Rectal smooth muscle tissue (tissue), 1 donor: ENCODE measurements around the gene IWS1.
A peak's percentile ranks its signal among the peaks of the same experiment; 100 is the strongest.

Experiments used
- H3K27ac ChIP-seq: one replicate; pipeline ENCODE4 v1.7.0; 2013; ENCODE audit warnings: low read depth, low read length, inconsistent platforms
- H3K27me3 ChIP-seq: one replicate; pipeline ENCODE4 v1.7.0; 2013; ENCODE audit warnings: low read length; ENCODE audit not compliant: control insufficient read depth, insufficient read depth
- H3K36me3 ChIP-seq: one replicate; pipeline ENCODE4 v1.7.0; 2013; ENCODE audit warnings: low read length; ENCODE audit not compliant: control insufficient read depth, insufficient read depth
- H3K4me1 ChIP-seq: one replicate; pipeline ENCODE4 v1.7.0; 2013; ENCODE audit warnings: low read length; ENCODE audit not compliant: control insufficient read depth, insufficient read depth
- H3K4me3 ChIP-seq: one replicate; pipeline ENCODE4 v1.7.0; 2013; ENCODE audit warnings: low read length
- H3K9ac ChIP-seq: one replicate; pipeline ENCODE4 v1.7.0; 2013; ENCODE audit warnings: low read length

Gene IWS1

DNA sequence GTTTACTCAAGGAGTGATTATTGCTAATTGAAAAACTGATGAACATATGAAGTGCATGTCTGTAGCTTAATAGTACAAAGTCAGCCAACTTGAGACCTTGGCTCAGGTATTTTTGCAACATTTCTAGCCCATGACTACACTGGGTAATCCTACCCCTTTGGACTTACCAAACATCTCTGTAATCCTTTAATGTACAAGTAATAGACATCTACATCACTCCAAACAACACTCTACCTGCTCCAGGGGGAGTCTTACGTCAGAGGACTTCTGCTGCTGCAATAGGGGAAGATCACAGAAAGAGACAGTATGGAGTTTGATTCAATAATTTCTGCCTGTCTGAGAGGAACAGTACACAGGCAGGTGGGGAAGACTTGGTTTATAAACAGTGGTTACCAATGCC, 54.0 kb downstream of the IWS1 start:
- Histone ChIP-seq H3K27ac (no peak overlapping the region), H3K9ac (no peak overlapping the region), H3K36me3 (peaks cover 3% of the 10 kb centered on the region), H3K4me3 (no peak overlapping the region), H3K27me3 (no peaks in the 10 kb centered on the region), H3K4me1 (no peaks in the 10 kb centered on the region)

DNA sequence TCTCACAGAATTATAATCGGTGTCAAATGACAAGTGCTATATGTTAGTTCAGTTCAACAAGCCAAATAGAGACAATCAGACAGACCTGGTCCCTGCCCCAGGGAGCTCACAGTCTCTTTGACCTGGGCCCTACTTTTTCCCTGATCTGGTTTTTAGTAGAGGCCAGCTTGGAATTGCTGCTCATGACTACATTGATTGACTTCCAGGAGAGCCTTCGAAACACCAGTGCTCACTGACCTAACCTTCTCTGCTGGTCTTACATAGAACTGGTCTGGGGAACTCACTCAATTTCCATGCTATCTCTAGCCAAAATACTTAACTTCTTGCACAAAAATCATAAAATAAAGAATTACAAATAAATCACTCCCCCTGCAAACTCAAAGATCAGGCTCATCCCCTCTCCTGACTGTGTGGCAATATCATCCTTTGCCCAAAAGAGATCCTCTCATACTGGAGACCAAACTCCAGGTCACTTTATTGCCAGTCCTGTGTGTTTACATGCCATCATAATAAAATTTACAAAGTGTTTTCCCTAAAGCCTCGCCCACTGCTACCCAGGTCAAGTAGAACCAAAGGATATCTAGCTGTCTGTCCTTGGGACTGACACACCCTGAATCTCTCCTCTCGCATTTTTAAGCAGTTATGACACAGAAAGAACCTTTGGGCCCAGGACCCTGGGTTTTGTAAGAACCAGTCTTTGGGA, 54.9 kb downstream of the IWS1 start:
- Histone ChIP-seq H3K4me1 (no peaks in the 10 kb centered on the region), H3K27ac (no peak overlapping the region), H3K9ac (no peak overlapping the region), H3K36me3 (peaks cover 3% of the 10 kb centered on the region), H3K4me3 (peak overlapping the region; percentile 3), H3K27me3 (no peaks in the 10 kb centered on the region)

DNA sequence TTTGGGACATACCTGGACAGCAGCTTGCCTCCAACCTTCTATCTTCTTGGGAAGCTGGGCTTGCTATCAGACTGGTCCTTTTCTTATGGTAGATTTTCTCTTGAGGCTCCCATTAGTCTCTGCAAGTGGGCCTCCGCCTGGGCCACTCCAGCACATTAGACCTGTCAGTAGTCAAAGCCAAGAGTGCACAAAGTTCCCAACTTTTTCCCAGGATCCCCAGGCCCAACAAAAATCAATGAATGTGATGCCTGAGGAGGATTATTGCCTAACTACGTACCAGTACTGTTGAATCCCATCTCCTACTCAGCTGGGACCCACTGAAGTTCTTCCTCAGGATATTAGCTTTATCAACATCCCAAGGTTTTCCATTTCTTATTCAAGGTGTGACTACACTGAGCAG, 56.3 kb downstream of the IWS1 start:
- no peaks in the 10 kb centered on the region for H3K4me1 ChIP-seq
- no peak overlapping the region for H3K4me3 ChIP-seq
- no peak overlapping the region for H3K27ac ChIP-seq
- no peak overlapping the region for H3K9ac ChIP-seq
- no peaks in the 10 kb centered on the region for H3K27me3 ChIP-seq
- peaks cover 3% of the 10 kb centered on the region for H3K36me3 ChIP-seq

DNA sequence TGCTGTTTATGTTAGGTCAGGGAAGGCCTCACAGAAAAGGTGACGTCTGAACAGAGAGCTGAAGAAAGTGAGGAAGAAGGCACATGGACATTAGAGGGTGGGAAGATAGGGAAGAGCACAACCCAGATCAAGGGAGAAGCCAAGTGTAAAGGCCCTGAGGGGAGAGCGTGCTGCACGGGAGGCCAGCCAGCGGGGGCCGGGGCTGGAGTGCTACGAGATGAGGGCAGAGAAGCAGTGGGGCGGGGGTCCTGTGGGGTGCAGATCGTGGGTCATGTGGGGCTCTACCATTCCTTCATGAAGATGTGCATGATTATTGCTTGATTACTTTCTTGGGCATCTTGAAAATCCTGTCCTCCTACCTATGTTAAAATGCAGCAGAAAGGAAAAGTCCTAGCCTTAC, 57.2 kb downstream of the IWS1 start:
- Histone ChIP-seq H3K4me1 (no peaks in the 10 kb centered on the region), H3K27me3 (no peaks in the 10 kb centered on the region), H3K9ac (no peak overlapping the region), H3K4me3 (no peak overlapping the region), H3K36me3 (peaks cover 3% of the 10 kb centered on the region), H3K27ac (no peak overlapping the region)

DNA sequence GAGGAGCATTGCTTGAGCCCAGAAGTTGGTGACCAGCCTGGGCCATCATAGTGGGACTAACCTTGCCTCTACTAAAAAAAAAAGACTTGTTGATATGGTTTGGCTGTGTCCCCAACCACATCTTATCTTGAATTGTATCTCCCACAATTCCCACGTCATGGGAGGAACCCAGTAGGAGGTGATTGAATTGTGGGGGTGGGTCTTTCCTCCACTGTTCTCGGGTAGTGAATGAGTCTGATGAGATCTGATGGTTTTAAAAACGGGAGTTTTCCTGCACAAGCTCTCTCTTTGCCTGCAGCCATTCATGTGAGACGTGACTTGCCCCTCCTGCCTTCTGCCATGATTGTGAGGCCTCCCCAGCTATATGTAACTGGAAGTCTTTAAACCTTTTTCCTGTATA, 61.0 kb downstream of the IWS1 start:
- no peaks in the 10 kb centered on the region for H3K4me1 ChIP-seq
- H3K27ac ChIP-seq, result no peak overlapping the region
- H3K4me3 ChIP-seq, result no peak overlapping the region
- H3K27me3 ChIP-seq, result no peaks in the 10 kb centered on the region
- peaks cover 3% of the 10 kb centered on the region for H3K36me3 ChIP-seq
- no peak overlapping the region for H3K9ac ChIP-seq

DNA sequence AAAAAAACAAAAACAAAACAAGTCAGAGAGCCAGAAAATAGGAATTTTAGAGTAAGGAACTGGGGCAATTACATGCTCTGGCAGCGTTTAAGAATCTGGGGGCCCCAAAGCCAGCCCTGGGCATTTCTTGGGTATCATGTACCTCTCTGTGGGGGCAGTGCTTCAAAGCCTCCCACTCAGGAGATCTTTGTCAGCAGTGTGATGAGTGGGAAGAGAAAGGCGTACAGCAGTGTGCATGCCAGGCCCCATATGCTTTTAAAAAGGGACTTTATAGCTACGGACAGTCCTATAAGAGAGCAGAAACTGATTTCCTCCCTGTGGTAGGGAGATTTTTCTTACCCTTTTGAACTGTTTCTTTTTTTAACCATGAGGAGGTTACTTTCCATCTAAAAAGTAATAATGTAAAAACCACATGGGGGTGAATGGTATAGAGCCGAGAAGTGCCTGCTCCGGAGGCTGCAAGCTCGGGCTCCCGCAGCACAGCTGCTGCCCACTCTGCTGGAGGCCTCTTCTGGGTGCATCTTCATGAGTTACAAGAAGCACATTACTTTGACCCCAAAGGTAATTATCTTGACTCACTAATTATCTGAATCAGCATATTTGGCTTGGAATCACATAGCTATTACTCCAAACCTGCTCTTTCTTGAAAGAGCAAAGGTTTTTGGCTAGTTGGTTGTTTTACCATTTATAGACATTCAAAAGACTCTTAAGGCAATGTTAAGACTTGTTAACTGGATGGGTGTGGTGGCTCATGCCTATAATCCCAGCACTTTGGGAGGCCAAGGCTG, 61.6 kb downstream of the IWS1 start:
- no peaks in the 10 kb centered on the region for H3K27me3 ChIP-seq
- no peak overlapping the region for H3K27ac ChIP-seq

DNA sequence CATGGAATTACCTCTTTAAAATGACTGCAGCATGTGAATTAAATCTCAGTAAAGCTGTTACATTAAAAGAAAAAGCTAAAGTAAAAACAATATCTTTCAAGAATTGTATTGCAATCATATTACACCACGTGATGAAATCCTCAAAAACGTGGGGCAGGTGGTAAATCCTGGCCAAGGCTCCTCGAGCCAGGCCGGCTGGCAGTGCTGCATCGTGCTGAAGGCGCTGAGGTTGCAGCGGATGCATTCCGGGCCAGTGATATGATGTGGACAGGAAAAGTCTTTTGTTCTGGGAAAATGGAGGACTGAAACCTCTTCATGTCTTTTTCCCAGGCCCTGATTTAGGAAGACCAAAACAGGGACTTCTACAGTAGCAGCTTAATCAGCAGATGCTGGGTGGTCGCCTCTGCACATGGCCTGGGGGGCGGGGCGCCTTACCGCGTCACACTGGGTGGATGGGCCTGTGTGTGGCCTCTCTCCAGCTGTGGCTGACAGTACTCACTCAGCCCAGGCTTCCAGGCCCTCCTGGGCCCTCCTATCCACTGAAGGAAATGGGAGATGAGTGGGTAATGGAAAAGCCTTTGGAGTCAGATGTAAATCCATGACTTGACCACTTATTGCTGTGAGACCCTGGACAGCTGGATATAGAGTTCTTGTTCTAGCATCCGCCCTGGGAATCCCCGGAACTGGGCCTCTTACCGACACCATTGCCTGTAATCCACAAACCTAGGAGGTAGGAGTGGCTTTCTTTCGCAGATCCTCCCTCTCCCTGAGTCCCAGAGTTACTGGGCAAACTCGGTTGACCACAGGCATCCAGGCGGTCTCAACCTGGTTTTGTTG, 62.9 kb downstream of the IWS1 start:
- H3K27me3 ChIP-seq, result no peaks in the 10 kb centered on the region
- no peaks in the 10 kb centered on the region for H3K4me1 ChIP-seq
- H3K36me3 ChIP-seq, result no peaks in the 10 kb centered on the region
- H3K9ac ChIP-seq, result no peak overlapping the region
- H3K27ac ChIP-seq, result no peak overlapping the region
- no peak overlapping the region for H3K4me3 ChIP-seq

More for the DNA sequence above, 61.6 kb downstream of the IWS1 start:
- no peaks in the 10 kb centered on the region for H3K4me1 ChIP-seq
- H3K9ac ChIP-seq, result no peak overlapping the region
- H3K36me3 ChIP-seq, result peaks cover 2% of the 10 kb centered on the region
- no peak overlapping the region for H3K4me3 ChIP-seq

DNA sequence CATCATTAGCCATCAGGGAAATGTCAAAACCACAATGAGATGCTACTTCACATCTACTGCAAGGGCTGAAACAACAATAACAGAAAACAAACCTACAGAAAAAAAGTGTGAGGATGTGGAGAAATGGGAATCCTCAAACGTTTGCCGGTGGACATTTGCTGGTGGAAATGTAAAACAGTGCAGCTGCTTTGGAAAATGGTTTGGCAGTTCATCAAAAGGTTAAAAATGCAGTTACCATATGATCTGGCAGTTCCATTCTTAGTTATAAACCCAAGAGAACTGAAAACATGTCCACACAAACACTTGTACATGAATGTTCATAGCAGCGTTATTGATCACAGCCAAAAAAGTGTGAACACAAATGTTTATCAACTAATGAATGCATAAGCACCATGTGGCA, 63.8 kb downstream of the IWS1 start:
- Histone ChIP-seq H3K4me3 (no peak overlapping the region), H3K9ac (no peak overlapping the region), H3K36me3 (no peaks in the 10 kb centered on the region), H3K4me1 (no peaks in the 10 kb centered on the region), H3K27ac (no peak overlapping the region), H3K27me3 (no peaks in the 10 kb centered on the region)

DNA sequence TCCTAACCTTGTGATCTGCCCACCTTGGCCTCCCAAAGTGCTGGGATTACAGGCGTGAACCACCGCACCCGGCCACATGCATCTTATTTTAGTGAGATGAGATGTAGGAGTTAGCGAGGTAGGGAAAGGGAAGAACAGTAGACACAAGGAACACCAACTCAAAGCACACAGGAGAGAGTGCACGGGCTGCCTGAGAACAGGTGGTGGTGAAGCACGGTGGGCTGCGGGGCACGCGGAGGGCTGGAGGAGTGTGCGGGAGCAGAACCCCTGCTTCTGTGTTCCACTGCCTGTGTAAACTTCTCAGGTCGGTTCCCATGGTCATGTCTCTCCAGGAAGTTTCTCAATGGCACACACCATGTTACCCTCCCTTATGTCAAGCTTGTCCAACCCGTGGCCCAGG, 69.3 kb downstream of the IWS1 start:
- Histone ChIP-seq H3K36me3 (no peaks in the 10 kb centered on the region), H3K27me3 (no peaks in the 10 kb centered on the region), H3K9ac (no peak overlapping the region), H3K4me1 (no peaks in the 10 kb centered on the region), H3K27ac (no peak overlapping the region), H3K4me3 (no peak overlapping the region)

DNA sequence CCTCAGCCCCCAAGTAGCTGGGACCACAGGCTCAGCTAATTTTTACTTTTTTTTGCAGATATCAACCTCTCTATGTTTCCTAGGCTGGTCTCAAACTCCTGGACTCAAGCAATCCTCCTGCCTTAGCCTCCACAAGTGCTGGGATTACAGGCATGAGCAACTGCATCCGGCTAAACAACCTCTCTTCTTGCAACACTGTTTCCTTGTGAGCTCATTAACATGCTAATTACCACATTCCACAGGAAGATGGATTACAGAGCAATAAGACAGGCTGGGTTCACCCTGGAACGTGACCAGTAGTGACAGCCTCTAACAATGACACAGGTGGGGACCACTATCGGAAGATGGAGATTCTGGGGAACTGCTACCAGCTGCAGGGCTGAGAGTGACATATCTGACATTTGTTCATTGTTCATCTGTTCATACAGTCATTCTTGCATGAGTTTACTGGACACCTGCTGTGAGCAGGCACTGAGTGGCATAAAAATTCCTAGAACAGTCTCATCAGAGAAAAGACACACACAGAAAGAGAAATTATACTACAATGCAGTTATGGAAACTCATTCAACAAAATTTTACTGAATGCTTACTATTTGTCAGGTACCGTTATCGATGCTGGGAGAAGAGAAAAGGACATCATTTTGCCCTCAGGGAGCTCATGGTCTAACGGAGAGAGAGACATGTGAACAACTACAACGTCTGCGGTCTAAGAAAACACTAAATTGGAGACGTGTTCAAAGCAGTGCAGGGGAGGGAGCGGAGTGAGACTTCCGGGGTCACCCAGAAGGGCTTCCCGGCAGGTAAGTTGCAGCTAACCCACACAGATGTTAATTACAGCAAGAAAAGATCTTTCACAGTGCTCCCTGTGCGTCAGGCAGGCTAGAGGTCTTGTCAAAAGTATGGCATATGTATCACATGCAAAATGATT, 70.5 kb downstream of the IWS1 start:
- no peaks in the 10 kb centered on the region for H3K4me1 ChIP-seq
- no peaks in the 10 kb centered on the region for H3K27me3 ChIP-seq
- H3K4me3 ChIP-seq, result no peak overlapping the region
- H3K36me3 ChIP-seq, result no peaks in the 10 kb centered on the region
- H3K9ac ChIP-seq, result no peak overlapping the region
- no peak overlapping the region for H3K27ac ChIP-seq

DNA sequence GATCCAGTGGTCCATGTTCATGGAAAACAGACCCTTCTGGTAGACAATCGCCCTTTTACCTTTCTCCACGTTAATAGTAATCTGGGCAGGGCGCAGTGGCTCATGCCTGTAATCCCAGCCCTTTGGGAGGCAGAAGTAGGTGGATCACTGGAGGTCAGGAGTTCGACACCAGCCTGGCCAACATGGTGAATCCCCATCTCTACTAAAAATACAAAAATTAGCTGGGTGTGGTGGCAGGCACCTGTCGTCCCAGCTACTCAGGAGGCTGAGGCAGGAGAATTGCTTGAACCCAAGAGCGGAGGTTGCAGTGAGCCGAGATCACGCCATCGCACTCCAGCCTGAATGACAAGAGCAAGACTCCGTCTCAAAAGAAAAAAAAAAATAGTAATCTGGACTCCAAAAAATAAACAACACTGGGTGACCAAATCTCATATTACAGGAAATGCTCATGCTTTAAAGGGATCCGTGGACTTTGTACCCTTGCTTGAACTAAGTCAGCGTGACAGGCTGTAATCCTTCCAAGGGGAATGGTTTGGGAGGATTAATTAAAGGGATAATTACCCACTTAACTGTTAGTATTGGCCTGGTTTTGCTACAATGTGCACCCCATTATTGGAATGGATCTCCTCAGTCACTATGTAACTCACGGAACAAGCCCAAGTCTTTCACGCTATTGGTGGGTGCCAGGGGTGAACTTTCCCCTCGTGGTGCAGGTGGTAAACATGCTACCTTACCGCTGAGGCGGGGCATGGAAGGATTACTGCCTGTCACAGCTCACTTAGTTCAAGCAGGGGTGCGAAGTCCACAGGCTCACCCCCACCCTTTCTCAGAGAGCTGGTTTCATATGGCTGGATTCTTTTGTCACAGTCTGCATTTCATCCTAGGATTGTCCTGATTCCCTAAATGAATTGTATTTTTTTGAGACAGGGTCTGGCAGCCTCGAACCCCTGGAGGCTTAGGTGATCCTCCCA, 71.4 kb downstream of the IWS1 start:
- H3K4me3 ChIP-seq, result peak overlapping the region; percentile 24

More for the DNA sequence above, 71.4 kb downstream of the IWS1 start:
- Histone ChIP-seq H3K27ac (no peak overlapping the region), H3K36me3 (no peaks in the 10 kb centered on the region), H3K9ac (no peak overlapping the region), H3K27me3 (no peaks in the 10 kb centered on the region), H3K4me1 (no peaks in the 10 kb centered on the region)
